ENCODE results near the gene MSRB3.

Gene MSRB3

GRCh38 chr12:65330331-65330730 is 51.8 kb downstream of the MSRB3 start:
- H3K4me3 Mint-ChIP-seq = no peak overlapping the region
- no peaks in the 10 kb centered on the region for H3K4me1 Mint-ChIP-seq
- no peaks in the 10 kb centered on the region for H3K27me3 Mint-ChIP-seq
- no peaks in the 10 kb centered on the region for H3K9me3 Mint-ChIP-seq
- ATAC-seq (no peak), DNase-seq (no peak)
- no peak overlapping the region for H3K27ac Mint-ChIP-seq

- DNase-seq = no peak
- no peak overlapping the region for H3K27ac Mint-ChIP-seq
- no peaks in the 10 kb centered on the region for H3K4me1 Mint-ChIP-seq
- no peak for ATAC-seq
- no peak overlapping the region for H3K4me3 Mint-ChIP-seq
- H3K9me3 Mint-ChIP-seq = no peaks in the 10 kb centered on the region
- H3K27me3 Mint-ChIP-seq = no peaks in the 10 kb centered on the region
Observed at GRCh38 chr12:65331456-65331855, 53.0 kb downstream of the MSRB3 start.

- Mint-ChIP-seq H3K4me1 (no peaks in the 10 kb centered on the region), H3K9me3 (no peaks in the 10 kb centered on the region), H3K27ac (no peak overlapping the region), H3K4me3 (no peak overlapping the region), H3K27me3 (no peaks in the 10 kb centered on the region)
- ATAC-seq = no peak
- no peak for DNase-seq
Observed at GRCh38 chr12:65333649-65334048, 55.2 kb downstream of the MSRB3 start.

GRCh38 chr12:65334521-65334920 is 56.0 kb downstream of the MSRB3 start:
- Mint-ChIP-seq H3K9me3 (no peaks in the 10 kb centered on the region), H3K4me1 (no peaks in the 10 kb centered on the region), H3K27ac (no peak overlapping the region), H3K4me3 (no peak overlapping the region), H3K27me3 (no peaks in the 10 kb centered on the region)
- no peak for DNase-seq
- no peak for ATAC-seq

DNA sequence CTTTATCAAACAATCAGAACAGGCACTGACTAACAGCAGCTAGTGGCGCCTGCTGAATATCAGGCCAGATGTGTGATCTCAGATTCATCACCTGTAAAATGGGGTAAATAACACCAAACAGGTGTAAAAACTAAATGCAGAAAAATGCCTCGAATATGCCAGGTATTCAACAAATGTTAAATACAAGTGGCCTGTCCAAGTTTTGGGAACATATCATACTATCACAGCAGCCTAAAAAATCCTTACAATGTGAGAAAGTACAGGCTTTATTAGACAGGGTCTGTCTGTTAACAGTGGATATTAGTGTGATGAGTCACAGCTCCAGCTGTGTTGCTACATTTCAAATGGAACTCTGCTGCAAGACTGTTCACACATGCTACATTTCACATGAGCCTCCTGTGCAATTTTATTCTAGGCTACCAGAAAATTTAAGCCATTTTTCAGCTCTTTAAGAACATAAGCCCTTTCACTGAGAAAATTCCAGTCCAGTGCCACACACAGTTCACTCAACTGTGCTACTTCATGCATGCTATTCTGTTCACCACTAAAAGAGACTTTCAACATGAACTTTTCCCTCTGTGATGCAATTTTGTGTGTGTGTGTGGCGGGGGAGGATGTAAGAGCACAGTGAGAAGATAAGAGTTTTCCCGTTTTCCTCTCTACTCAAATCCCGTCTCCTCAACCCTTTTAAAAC is 56.7 kb downstream of the MSRB3 start:
- H3K4me3 Mint-ChIP-seq = no peak overlapping the region
- no peak overlapping the region for H3K27ac Mint-ChIP-seq
- DNase-seq (no peak), ATAC-seq (no peak)
- peaks cover 5% of the 10 kb centered on the region for H3K27me3 Mint-ChIP-seq
- no peaks in the 10 kb centered on the region for H3K9me3 Mint-ChIP-seq
- no peaks in the 10 kb centered on the region for H3K4me1 Mint-ChIP-seq

DNA sequence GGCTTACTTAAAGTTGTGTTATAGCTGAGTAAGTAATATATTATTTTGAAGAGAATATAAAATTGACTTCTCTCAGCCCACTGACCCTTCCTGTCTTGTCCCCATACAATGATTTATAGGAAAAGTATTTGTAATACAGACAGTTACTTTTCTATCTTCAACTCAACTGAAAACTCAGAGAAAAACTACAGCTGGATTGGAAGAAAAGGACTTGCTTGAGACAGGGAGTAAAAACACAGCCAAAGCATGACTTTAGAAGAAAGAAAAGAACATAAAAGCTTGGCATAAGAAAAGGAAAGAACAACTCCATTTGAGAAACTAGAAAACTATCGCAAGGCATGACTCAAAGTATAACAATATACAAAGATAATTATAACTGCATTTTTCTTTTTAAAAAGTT is 57.5 kb downstream of the MSRB3 start:
- H3K9me3 Mint-ChIP-seq = no peaks in the 10 kb centered on the region
- no peak overlapping the region for H3K4me3 Mint-ChIP-seq
- DNase-seq = no peak
- H3K4me1 Mint-ChIP-seq = no peaks in the 10 kb centered on the region
- H3K27me3 Mint-ChIP-seq = peaks cover 9% of the 10 kb centered on the region
- H3K27ac Mint-ChIP-seq = no peak overlapping the region
- ATAC-seq = no peak

DNA sequence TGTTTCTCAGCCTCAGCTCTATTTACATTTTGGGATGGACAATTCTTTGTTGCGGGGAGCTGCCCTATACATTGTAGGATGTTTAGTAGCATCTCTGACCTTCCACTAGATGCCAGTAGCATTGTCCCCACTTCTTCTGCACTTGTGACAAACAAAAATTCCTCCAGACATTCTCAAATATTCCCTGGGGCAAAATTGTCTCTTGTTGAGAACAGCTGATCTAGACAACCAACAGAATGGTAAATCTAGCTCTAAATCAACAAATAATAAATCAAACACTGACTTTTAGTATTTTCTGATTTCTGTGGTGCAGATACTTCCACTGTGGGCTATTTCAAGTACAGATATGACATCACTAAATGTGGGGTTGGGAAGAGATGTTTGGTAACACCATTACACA is 60.7 kb downstream of the MSRB3 start:
- Mint-ChIP-seq H3K27me3 (peaks cover 14% of the 10 kb centered on the region), H3K4me3 (no peak overlapping the region), H3K27ac (no peak overlapping the region), H3K9me3 (no peaks in the 10 kb centered on the region), H3K4me1 (no peaks in the 10 kb centered on the region)
- no peak for DNase-seq
- no peak for ATAC-seq

GRCh38 chr12:65343230-65343629 is 64.7 kb downstream of the MSRB3 start:
- no peak for ATAC-seq
- no peak overlapping the region for H3K4me3 Mint-ChIP-seq
- no peak overlapping the region for H3K27ac Mint-ChIP-seq
- H3K27me3 Mint-ChIP-seq = peaks cover 14% of the 10 kb centered on the region
- DNase-seq = no peak
- H3K4me1 Mint-ChIP-seq = no peaks in the 10 kb centered on the region
- peaks cover 0 to under 1% of the 10 kb centered on the region in 2 donors for H3K9me3 Mint-ChIP-seq

- DNase-seq (no peak), ATAC-seq (no peak)
- peaks cover 0 to 6% of the 10 kb centered on the region in 2 donors for H3K9me3 Mint-ChIP-seq
- H3K4me3 Mint-ChIP-seq = no peak overlapping the region
- no peaks in the 10 kb centered on the region for H3K4me1 Mint-ChIP-seq
- H3K27ac Mint-ChIP-seq = no peak overlapping the region
- H3K27me3 Mint-ChIP-seq = peaks cover 14% of the 10 kb centered on the region
Observed at GRCh38 chr12:65343801-65344200, 65.3 kb downstream of the MSRB3 start.

DNA sequence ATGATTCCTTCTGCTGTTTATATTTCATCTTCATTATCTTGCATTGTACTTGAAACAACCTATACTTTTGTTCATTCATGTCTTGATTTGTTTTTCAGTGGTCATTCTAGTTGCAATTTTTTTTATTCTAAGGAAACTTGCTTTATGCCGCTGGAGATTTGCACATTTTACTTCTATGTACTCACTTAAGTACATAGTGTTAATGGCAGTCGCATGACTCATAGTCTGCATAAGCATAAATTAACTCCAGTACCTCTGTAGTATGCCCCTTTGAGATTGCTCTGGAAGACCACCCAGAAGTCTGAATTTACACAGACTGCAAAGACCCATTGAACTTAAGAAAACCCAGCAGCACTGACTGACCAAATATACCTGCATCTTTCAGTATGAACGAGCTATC is 77.0 kb downstream of the MSRB3 start:
- Mint-ChIP-seq H3K27ac (no peak overlapping the region), H3K4me1 (no peaks in the 10 kb centered on the region), H3K9me3 (no peaks in the 10 kb centered on the region), H3K27me3 (no peaks in the 10 kb centered on the region), H3K4me3 (no peak overlapping the region)
- no peak for ATAC-seq
- DNase-seq = no peak

DNA sequence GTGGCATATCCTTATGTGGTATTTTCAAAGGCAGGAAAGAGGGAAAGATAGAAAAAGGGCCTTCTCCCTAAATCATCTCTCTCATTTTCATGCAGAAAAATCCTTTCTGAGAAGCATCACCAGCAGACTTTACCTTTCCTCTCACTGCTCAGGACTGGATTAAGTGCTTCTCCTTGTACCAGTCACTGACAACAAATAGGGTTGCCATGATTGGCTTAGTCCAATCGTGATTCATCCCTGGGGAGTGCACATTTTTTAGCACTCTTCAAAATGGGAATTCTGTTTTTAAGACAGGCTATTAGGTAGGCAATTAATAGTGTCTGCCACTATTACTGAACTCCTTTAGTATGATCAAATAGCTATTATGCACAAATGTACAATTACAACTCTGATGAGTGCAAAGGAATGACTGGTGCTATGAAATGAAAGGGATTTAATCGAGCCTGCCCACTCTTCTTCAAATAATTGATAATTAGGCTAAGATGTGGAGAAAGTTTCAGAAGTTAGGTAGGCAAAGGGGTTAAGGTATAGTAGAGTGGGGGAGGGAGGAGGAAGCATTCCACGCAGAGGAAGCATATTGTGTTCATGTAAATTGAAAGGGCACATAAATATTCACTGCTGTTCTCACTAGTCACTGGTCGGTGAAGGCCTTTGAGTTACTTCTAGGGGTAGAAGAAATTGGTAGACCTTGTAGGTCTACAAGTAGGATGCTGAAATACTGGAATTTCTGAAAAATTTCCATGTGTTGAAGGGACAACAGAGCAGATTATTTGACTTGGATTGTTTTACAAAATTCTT is 84.0 kb downstream of the MSRB3 start:
- no peaks in the 10 kb centered on the region for H3K27me3 Mint-ChIP-seq
- H3K9me3 Mint-ChIP-seq = no peaks in the 10 kb centered on the region
- peak overlapping the region in 1 of 2 donors; percentile 10 for H3K27ac Mint-ChIP-seq
- H3K4me1 Mint-ChIP-seq = no peaks in the 10 kb centered on the region
- no peak overlapping the region for H3K4me3 Mint-ChIP-seq
- ATAC-seq (no peak), DNase-seq (no peak)

DNA sequence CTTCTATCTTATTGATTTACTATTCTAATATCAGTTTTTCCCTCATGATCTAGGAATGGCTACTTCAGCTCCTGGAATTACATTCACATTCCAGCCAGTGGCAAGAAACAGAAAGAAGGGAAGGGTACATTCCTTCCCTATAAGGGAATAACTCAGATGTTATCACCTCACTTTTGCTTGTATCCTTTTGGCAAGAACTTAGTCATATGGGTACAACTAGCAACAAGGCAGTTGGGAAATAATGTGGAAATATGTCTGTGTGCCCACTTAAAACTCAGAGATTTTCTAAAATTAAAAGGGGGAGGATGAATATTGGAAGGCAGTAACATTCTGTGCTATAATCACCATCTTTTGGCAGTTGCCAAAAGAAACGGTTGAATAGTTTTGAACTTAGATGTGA is 85.6 kb downstream of the MSRB3 start:
- DNase-seq (no peak), ATAC-seq (no peak)
- H3K27me3 Mint-ChIP-seq = no peaks in the 10 kb centered on the region
- H3K4me3 Mint-ChIP-seq = no peak overlapping the region
- H3K27ac Mint-ChIP-seq = no peak overlapping the region
- H3K9me3 Mint-ChIP-seq = no peaks in the 10 kb centered on the region
- no peaks in the 10 kb centered on the region for H3K4me1 Mint-ChIP-seq

DNA sequence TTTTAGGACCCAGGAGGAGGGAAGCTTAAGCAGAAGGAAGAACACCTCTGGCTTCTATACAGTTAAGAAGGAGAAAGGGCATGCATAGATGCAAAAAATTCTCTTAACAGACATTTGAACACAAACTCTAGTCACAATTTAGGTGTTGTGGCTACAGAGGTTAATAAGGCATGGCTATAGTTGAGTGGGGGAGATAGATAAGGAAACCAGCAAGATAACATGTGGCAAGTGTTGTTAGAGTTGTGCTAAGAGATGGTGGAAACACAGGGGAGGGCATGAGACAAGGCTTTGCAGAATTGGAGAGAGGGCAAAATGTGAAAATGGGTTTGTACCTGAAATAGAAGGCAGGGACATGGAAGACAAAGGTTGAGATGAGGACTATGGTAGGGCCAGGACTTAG is 88.9 kb downstream of the MSRB3 start:
- Mint-ChIP-seq H3K9me3 (no peaks in the 10 kb centered on the region), H3K27ac (no peak overlapping the region), H3K4me3 (no peak overlapping the region), H3K27me3 (no peaks in the 10 kb centered on the region), H3K4me1 (no peaks in the 10 kb centered on the region)
- DNase-seq = no peak
- ATAC-seq = no peak

DNA sequence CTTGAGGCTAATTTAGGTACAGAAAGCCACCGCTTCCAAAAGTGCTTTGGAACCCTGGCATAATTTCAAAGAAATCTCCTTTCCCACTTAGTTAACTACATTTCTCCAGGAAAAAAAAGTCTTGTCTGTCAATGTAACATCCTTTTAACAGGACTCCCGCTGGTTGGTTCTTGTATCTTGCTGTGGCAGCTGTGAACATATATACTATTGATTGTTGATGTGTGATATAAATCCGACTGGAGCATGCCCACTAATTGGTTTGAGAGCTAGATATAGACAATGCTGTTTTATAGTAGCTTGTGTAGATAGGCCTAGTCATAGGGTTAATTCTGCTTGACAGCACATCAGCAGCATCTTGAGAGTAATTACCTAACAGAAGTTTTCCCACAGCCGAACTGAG is 89.6 kb downstream of the MSRB3 start:
- Mint-ChIP-seq H3K27ac (no peak overlapping the region), H3K4me3 (no peak overlapping the region), H3K4me1 (no peaks in the 10 kb centered on the region), H3K27me3 (no peaks in the 10 kb centered on the region), H3K9me3 (no peaks in the 10 kb centered on the region)
- ATAC-seq (no peak), DNase-seq (no peak)

GRCh38 chr12:65372574-65372973 is 94.1 kb downstream of the MSRB3 start:
- ATAC-seq = no peak
- DNase-seq = no peak

GRCh38 chr12:65384240-65384639 is 105.8 kb downstream of the MSRB3 start:
- no peak overlapping the region for H3K27ac Mint-ChIP-seq
- H3K4me3 Mint-ChIP-seq = no peak overlapping the region
- H3K27me3 Mint-ChIP-seq = no peaks in the 10 kb centered on the region
- H3K4me1 Mint-ChIP-seq = no peaks in the 10 kb centered on the region
- ATAC-seq (no peak), DNase-seq (no peak)
- no peaks in the 10 kb centered on the region for H3K9me3 Mint-ChIP-seq

More at GRCh38 chr12:65372574-65372973, 94.1 kb downstream of the MSRB3 start:
- no peaks in the 10 kb centered on the region for H3K27me3 Mint-ChIP-seq
- H3K27ac Mint-ChIP-seq = no peak overlapping the region
- no peaks in the 10 kb centered on the region for H3K9me3 Mint-ChIP-seq
- H3K4me1 Mint-ChIP-seq = no peaks in the 10 kb centered on the region
- no peak overlapping the region for H3K4me3 Mint-ChIP-seq
